Testis (tissue), 3 donors: ENCODE data around the gene SERP2. TPM values are rescaled to one million over a fixed set of nuclear protein-coding genes. Genes with fewer than 3 reads are reported as not detected.

Source experiments
- DNase-seq: peaks from one replicate; pipeline ENCODE4 v3.0.0-alpha.2; 2019
- H3K27ac ChIP-seq, 2 donors: fragments of 200-600 bp; sonication (generic); one replicate each; pipeline ENCODE4 v1.5.1; 2019
- H3K27me3 ChIP-seq: fragments of 200-600 bp; sonication (generic); one replicate; pipeline ENCODE4 v1.5.1; 2019
- H3K36me3 ChIP-seq: fragments of 200-600 bp; sonication (generic); one replicate; pipeline ENCODE4 v1.5.1; 2017; ENCODE audit warnings: low read depth; ENCODE audit errors: missing control alignments
- H3K4me1 ChIP-seq: fragments of 200-600 bp; sonication (generic); one replicate; pipeline ENCODE4 v1.5.1; 2019
- H3K4me3 ChIP-seq, 2 donors: fragments of 200-600 bp; sonication (generic); one replicate each; pipeline ENCODE4 v1.5.1; 2017 to 2019
- H3K9me3 ChIP-seq: fragments of 200-600 bp; sonication (generic); one replicate; pipeline ENCODE4 v1.5.1; 2017
- POLR2A ChIP-seq: fragments of 450-650 bp; IDR thresholded peaks from one replicate; pipeline ENCODE4 v1.6.1; 2017; ENCODE audit warnings: antibody characterized with exemption, mild to moderate bottlenecking, moderate library complexity
- WGBS, 2 donors: methylation state at CpG; one replicate each; pipeline ENCODE4 v1.1.5; 2018; 5-methylcytosine and 5-hydroxymethylcytosine counted together
- intact Hi-C: fragments of 100-400 bp; cut with DNase I; formaldehyde crosslinking; loops from one replicate; pipeline ENCODE4 v1.15.1; 2023; ENCODE audit warnings: low total_unique reads
- polyA plus RNA-seq: library from polyadenylated mRNA; stranded (reverse); fragments of 350-450 nt; fragmentation: Illumina TruSeq; extraction: RNeasy Lipid Tissue Mini Kit (QIAGEN cat#74804); gene quantifications from one replicate; pipeline ENCODE4 v1.2.3, GENCODE V29; 2014; ENCODE audit warnings: low read depth, low replicate concordance; ENCODE audit not compliant: insufficient read depth
- total RNA-seq, 2 donors: library from RNA; depleted of rRNA; stranded (reverse); fragments of >200 nt; gene quantifications; one replicate each; pipeline ENCODE4 v1.2.3, GENCODE V29; 2016
- TF ChIP-seq, protein P1 (sequence below), 3 experiments: fragments of 450-650 bp in 2 of 3; fragments of 200-600 bp in 1 of 3; sonication (generic) in 1 of 3; IDR thresholded peaks; one replicate each; pipeline ENCODE4 v1.5.1; 2016 to 2019; ENCODE audit warnings: antibody characterized with exemption in 3 of 3, mild to moderate bottlenecking in 2 of 3, moderate library complexity in 1 of 3

SERP2 gene
- total and polyA plus RNA-seq, 3 donors from 2014 or later = 23.5 to 59.2 (median 31.4) TPM

GRCh38 chr13:44389060-44389666 lies 15.5 kb downstream of the SERP2 start:
- H3K36me3 ChIP-seq = no peaks in the 10 kb centered on the region
- DNase-seq = no peak
- no peaks in the 10 kb centered on the region for H3K27me3 ChIP-seq
- H3K4me1 ChIP-seq = peaks cover 39% of the 10 kb centered on the region
- 86 to 90% methylated on average over 4 of the region's 4 CpGs for WGBS, 2 donors
- H3K9me3 ChIP-seq = no peaks in the 10 kb centered on the region
- intact Hi-C loops = no loop called here
- H3K4me3 ChIP-seq = no peak overlapping the region
- TF ChIP-seq, protein P1, sequence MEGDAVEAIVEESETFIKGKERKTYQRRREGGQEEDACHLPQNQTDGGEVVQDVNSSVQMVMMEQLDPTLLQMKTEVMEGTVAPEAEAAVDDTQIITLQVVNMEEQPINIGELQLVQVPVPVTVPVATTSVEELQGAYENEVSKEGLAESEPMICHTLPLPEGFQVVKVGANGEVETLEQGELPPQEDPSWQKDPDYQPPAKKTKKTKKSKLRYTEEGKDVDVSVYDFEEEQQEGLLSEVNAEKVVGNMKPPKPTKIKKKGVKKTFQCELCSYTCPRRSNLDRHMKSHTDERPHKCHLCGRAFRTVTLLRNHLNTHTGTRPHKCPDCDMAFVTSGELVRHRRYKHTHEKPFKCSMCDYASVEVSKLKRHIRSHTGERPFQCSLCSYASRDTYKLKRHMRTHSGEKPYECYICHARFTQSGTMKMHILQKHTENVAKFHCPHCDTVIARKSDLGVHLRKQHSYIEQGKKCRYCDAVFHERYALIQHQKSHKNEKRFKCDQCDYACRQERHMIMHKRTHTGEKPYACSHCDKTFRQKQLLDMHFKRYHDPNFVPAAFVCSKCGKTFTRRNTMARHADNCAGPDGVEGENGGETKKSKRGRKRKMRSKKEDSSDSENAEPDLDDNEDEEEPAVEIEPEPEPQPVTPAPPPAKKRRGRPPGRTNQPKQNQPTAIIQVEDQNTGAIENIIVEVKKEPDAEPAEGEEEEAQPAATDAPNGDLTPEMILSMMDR (IDR thresholded peaks at IDR 0.05) = no peak
- TF ChIP-seq POLR2A = no peak
- peak overlapping the region; percentile 11 to 62 for H3K27ac ChIP-seq

- 72 to 82% methylated on average over 1 of the region's 1 CpG for WGBS, 2 donors
- DNase-seq = no peak
- Histone ChIP-seq H3K36me3 (no peaks in the 10 kb centered on the region), H3K27me3 (no peaks in the 10 kb centered on the region), H3K4me3 (no peak overlapping the region), H3K9me3 (no peaks in the 10 kb centered on the region), H3K4me1 (peaks cover 32% of the 10 kb centered on the region), H3K27ac (peak overlapping the region in 1 of 2 donors; percentile 11)
- TF ChIP-seq, protein P1 (IDR thresholded peaks at IDR 0.05) = no peak
- no peak for TF ChIP-seq POLR2A
- intact Hi-C loops = no loop called here
These were observed 16.3 kb downstream of the SERP2 start for GRCh38 chr13:44389876-44390275.

DNA sequence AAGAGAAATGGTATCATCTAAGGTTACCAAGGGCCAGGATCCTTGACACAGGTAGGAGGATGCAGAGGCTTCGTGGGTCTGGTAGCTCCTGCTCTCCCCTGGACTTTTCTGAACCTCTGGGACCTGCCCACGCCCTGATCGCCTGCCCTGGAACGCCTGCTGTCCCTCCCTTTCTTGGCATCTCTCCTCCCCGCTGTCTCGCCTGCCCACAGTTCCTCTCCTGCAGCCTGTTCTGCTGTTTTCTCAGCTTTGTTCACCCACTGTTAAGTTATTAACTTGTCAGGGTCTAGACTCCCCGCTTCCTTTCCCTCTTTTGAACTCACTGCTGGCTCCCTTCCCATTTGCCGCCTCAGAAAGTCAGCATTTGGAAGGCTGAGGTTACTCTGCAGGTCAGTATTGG lies 19.8 kb downstream of the SERP2 start:
- Histone ChIP-seq H3K4me3 (no peak overlapping the region), H3K27me3 (no peaks in the 10 kb centered on the region), H3K4me1 (peaks cover 26% of the 10 kb centered on the region), H3K9me3 (no peaks in the 10 kb centered on the region), H3K36me3 (no peaks in the 10 kb centered on the region), H3K27ac (peak overlapping the region in 1 of 2 donors; percentile 29)
- TF ChIP-seq, protein P1 (IDR thresholded peaks at IDR 0.05) = no peak
- no peak for TF ChIP-seq POLR2A
- peak; percentile 81 for DNase-seq
- 49 to 61% methylated on average over 8 of the region's 8 CpGs for WGBS, 2 donors
- intact Hi-C loops = no loop called here

GRCh38 chr13:44394658-44395057 lies 21.0 kb downstream of the SERP2 start:
- Histone ChIP-seq H3K9me3 (no peaks in the 10 kb centered on the region), H3K27ac (peak overlapping the region in 1 of 2 donors; percentile 24), H3K36me3 (no peaks in the 10 kb centered on the region), H3K27me3 (no peaks in the 10 kb centered on the region), H3K4me3 (no peak overlapping the region), H3K4me1 (peaks cover 21% of the 10 kb centered on the region)
- no peak for DNase-seq
- intact Hi-C loops = no loop called here
- no peak for TF ChIP-seq POLR2A
- TF ChIP-seq, protein P1 (IDR thresholded peaks at IDR 0.05) = no peak
